ENCODE measurements around the gene SH3PXD2B.

SH3PXD2B gene

GRCh38 chr5:172426086-172426485 lies 28.2 kb downstream of the SH3PXD2B start:
- peak overlapping the region; percentile 69 for H3K27ac ChIP-seq (ENCODE audit: low read depth, low read length)
- H3K27me3 ChIP-seq (ENCODE audit: control insufficient read depth, insufficient read depth, low read length), result no peaks in the 10 kb centered on the region
- H3K36me3 ChIP-seq (ENCODE audit: control insufficient read depth, insufficient read depth, low read length), result no peaks in the 10 kb centered on the region
- no peak overlapping the region for H3K9ac ChIP-seq (ENCODE audit: low read length)
- H3K4me1 ChIP-seq (ENCODE audit: control insufficient read depth, insufficient read depth, low read length), result peaks cover 14% of the 10 kb centered on the region
- H3K4me3 ChIP-seq (ENCODE audit: low read length), result no peak overlapping the region

GRCh38 chr5:172425402-172425801 lies 28.9 kb downstream of the SH3PXD2B start:
- Histone ChIP-seq H3K4me3 (ENCODE audit: low read length) (no peak overlapping the region), H3K36me3 (ENCODE audit: control insufficient read depth, insufficient read depth, low read length) (no peaks in the 10 kb centered on the region), H3K4me1 (ENCODE audit: control insufficient read depth, insufficient read depth, low read length) (peaks cover 21% of the 10 kb centered on the region), H3K27me3 (ENCODE audit: control insufficient read depth, insufficient read depth, low read length) (no peaks in the 10 kb centered on the region), H3K27ac (ENCODE audit: low read depth, low read length) (peak overlapping the region; percentile 5), H3K9ac (ENCODE audit: low read length) (no peak overlapping the region)

DNA sequence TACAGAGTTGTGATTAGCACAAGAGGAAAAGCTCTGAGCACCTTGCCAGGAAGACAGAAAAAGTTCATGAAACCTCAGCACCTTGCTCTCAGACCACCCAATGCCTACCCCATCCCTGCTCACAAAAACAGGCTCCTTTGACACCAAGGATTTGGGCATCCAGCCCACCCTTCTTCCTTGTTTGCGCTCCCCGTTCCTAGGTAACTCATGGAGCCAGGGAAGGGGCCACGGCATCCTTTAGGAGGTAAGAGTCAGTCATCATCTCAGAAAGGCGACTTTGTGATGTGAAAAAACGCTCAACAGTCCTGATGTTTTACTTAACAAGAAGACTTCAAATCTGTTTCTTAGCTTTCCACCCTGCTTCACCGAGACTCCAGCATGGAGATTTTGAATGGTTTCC lies 29.5 kb downstream of the SH3PXD2B start:
- Histone ChIP-seq H3K36me3 (ENCODE audit: control insufficient read depth, insufficient read depth, low read length) (no peaks in the 10 kb centered on the region), H3K27me3 (ENCODE audit: control insufficient read depth, insufficient read depth, low read length) (no peaks in the 10 kb centered on the region), H3K4me3 (ENCODE audit: low read length) (no peak overlapping the region), H3K27ac (ENCODE audit: low read depth, low read length) (peak overlapping the region; percentile 5), H3K9ac (ENCODE audit: low read length) (no peak overlapping the region), H3K4me1 (ENCODE audit: control insufficient read depth, insufficient read depth, low read length) (peaks cover 27% of the 10 kb centered on the region)

GRCh38 chr5:172424111-172424490 lies 30.2 kb downstream of the SH3PXD2B start:
- Histone ChIP-seq H3K9ac (ENCODE audit: low read length) (no peak overlapping the region), H3K27ac (ENCODE audit: low read depth, low read length) (no peak overlapping the region), H3K4me3 (ENCODE audit: low read length) (no peak overlapping the region), H3K27me3 (ENCODE audit: control insufficient read depth, insufficient read depth, low read length) (no peaks in the 10 kb centered on the region), H3K36me3 (ENCODE audit: control insufficient read depth, insufficient read depth, low read length) (no peaks in the 10 kb centered on the region), H3K4me1 (ENCODE audit: control insufficient read depth, insufficient read depth, low read length) (peaks cover 34% of the 10 kb centered on the region)

GRCh38 chr5:172423379-172424110 lies 30.8 kb downstream of the SH3PXD2B start:
- H3K36me3 ChIP-seq (ENCODE audit: control insufficient read depth, insufficient read depth, low read length), result no peaks in the 10 kb centered on the region
- H3K27ac ChIP-seq (ENCODE audit: low read depth, low read length), result no peak overlapping the region
- peaks cover 36% of the 10 kb centered on the region for H3K4me1 ChIP-seq (ENCODE audit: control insufficient read depth, insufficient read depth, low read length)
- H3K4me3 ChIP-seq (ENCODE audit: low read length), result no peak overlapping the region
- no peaks in the 10 kb centered on the region for H3K27me3 ChIP-seq (ENCODE audit: control insufficient read depth, insufficient read depth, low read length)
- H3K9ac ChIP-seq (ENCODE audit: low read length), result no peak overlapping the region

DNA sequence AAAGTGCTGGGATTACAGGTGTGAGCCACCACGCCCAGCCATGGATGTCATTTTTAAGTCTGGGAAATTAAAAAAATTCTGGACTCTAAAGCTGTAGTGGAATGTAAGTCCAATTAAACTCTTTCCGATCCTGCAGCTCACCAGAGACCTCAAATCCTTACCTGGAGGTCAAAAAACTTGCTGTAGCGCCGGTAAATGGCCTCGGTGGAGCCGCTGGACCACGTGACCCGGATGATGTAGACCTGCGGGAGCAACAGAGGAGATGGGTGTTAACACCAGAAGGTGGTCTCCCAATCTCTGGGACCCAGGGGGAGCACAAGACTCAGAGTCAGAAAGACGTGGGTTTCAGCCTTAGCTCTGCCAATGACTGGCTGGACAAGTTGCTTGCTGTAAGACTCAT lies 32.1 kb downstream of the SH3PXD2B start:
- H3K9ac ChIP-seq (ENCODE audit: low read length), result no peak overlapping the region
- no peak overlapping the region for H3K27ac ChIP-seq (ENCODE audit: low read depth, low read length)
- no peaks in the 10 kb centered on the region for H3K36me3 ChIP-seq (ENCODE audit: control insufficient read depth, insufficient read depth, low read length)
- peaks cover 47% of the 10 kb centered on the region for H3K4me1 ChIP-seq (ENCODE audit: control insufficient read depth, insufficient read depth, low read length)
- no peak overlapping the region for H3K4me3 ChIP-seq (ENCODE audit: low read length)
- no peaks in the 10 kb centered on the region for H3K27me3 ChIP-seq (ENCODE audit: control insufficient read depth, insufficient read depth, low read length)

DNA sequence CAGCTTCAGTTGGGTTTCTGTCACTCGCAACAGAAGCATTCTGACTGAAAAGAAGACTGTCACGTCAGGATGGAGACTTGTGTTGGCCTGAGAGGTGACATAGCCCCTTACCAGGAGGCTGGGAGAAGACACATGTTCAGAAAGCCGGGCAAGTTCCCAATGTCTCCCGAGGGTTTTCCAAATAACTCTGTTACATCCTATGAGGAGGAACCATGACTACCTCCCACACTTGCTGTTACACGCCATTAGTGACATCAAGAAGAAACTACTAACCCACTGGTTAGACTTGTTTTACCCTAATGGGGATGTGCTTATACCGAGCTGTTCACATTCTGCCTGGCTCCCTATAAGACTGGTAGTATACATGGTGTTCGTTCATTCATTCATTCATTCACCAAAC lies 33.3 kb downstream of the SH3PXD2B start:
- H3K36me3 ChIP-seq (ENCODE audit: control insufficient read depth, insufficient read depth, low read length), result no peaks in the 10 kb centered on the region
- no peak overlapping the region for H3K4me3 ChIP-seq (ENCODE audit: low read length)
- H3K27me3 ChIP-seq (ENCODE audit: control insufficient read depth, insufficient read depth, low read length), result no peaks in the 10 kb centered on the region
- H3K27ac ChIP-seq (ENCODE audit: low read depth, low read length), result peak overlapping the region; percentile 62
- peaks cover 41% of the 10 kb centered on the region for H3K4me1 ChIP-seq (ENCODE audit: control insufficient read depth, insufficient read depth, low read length)
- no peak overlapping the region for H3K9ac ChIP-seq (ENCODE audit: low read length)

DNA sequence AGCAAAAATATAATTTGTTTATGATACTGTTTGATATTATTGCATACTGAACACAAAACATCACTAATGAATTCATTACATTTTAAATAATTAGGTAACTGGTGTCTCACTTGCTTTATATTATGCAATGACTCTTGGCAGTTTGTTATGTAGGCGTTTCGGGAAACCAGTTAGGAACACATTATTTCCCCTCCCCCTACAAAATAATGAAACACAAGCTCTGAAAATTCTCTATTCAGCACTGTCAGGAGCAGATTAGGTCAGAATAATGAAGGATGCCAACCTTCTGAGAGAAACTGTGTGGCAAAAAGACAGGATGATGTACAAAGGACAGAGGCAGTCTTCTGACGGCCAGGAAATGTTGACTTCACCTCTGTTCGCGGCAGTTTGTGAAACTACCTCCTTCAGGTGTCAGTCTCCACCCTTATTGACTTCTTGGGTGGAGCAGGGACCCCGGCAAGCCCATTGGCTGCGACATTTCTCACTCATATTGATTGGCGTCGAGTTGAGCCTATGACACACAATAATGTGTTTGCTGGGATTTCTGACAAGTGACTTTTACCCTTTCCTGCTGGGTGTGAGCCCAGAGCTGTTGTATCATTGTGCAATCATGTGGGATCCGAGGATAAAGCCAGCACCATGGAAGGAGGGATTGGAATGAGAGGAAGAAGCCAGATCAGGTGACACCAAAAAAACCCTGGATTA lies 33.9 kb downstream of the SH3PXD2B start:
- Histone ChIP-seq H3K36me3 (ENCODE audit: control insufficient read depth, insufficient read depth, low read length) (no peaks in the 10 kb centered on the region), H3K27me3 (ENCODE audit: control insufficient read depth, insufficient read depth, low read length) (no peaks in the 10 kb centered on the region), H3K9ac (ENCODE audit: low read length) (no peak overlapping the region), H3K4me3 (ENCODE audit: low read length) (no peak overlapping the region), H3K4me1 (ENCODE audit: control insufficient read depth, insufficient read depth, low read length) (peaks cover 44% of the 10 kb centered on the region), H3K27ac (ENCODE audit: low read depth, low read length) (peak overlapping the region; percentile 89)

DNA sequence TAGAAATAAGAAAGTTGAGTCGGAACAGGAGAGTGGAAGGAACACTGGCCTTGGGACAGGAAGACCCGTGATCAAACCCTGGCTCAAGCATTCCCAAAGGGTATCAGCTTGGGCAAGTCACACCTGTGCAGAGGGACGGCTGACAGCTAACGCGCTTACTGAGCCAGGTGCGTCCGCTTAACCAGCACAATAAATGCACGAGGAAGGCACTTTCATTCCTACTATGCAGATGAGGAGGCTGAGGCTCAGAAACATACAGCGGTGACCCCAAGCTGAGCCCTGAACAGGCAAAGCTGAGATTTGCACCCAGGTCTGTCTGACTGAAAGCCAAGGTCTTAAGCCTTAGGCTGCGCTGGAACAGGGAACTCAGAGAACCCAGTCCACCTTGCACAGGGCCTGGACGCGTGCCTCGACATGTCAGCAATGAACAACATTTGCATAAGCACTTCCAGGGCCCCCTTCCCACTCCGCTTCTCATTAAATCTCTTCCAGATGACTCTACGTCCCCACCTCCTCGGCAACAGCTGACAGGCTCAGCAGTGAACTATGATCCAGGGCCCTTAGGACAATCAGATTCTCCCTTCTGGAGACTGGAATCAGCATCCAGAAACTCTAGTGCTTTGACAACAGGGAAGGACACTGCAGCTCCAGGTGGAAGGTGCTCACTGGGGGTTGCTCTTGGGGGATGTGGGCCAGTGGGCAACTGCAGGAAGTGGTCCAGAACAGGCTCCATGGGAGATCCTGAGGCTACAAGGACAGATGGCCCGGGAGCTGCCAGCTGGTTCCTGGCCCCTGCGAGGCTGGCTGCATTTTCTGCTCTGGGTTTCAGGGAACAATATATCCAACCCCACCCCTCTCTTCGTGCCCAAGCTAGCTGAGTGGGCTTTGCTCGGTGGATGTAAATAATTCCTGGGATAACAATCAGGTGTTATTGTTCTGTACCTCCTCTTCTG lies 35.2 kb downstream of the SH3PXD2B start:
- H3K36me3 ChIP-seq (ENCODE audit: control insufficient read depth, insufficient read depth, low read length), result no peaks in the 10 kb centered on the region
- H3K27me3 ChIP-seq (ENCODE audit: control insufficient read depth, insufficient read depth, low read length), result no peaks in the 10 kb centered on the region
- H3K4me3 ChIP-seq (ENCODE audit: low read length), result peak overlapping the region; percentile 7
- peak overlapping the region; percentile 89 for H3K27ac ChIP-seq (ENCODE audit: low read depth, low read length)
- no peak overlapping the region for H3K9ac ChIP-seq (ENCODE audit: low read length)
- peaks cover 49% of the 10 kb centered on the region for H3K4me1 ChIP-seq (ENCODE audit: control insufficient read depth, insufficient read depth, low read length)

GRCh38 chr5:172417983-172418630 lies 36.2 kb downstream of the SH3PXD2B start:
- Histone ChIP-seq H3K4me1 (ENCODE audit: control insufficient read depth, insufficient read depth, low read length) (peaks cover 54% of the 10 kb centered on the region), H3K36me3 (ENCODE audit: control insufficient read depth, insufficient read depth, low read length) (no peaks in the 10 kb centered on the region), H3K27me3 (ENCODE audit: control insufficient read depth, insufficient read depth, low read length) (no peaks in the 10 kb centered on the region), H3K9ac (ENCODE audit: low read length) (no peak overlapping the region), H3K27ac (ENCODE audit: low read depth, low read length) (peak overlapping the region; percentile 89), H3K4me3 (ENCODE audit: low read length) (peak overlapping the region; percentile 30)

- H3K4me3 ChIP-seq (ENCODE audit: low read length), result no peak overlapping the region
- peaks cover 63% of the 10 kb centered on the region for H3K4me1 ChIP-seq (ENCODE audit: control insufficient read depth, insufficient read depth, low read length)
- no peak overlapping the region for H3K9ac ChIP-seq (ENCODE audit: low read length)
- H3K27ac ChIP-seq (ENCODE audit: low read depth, low read length), result peak overlapping the region; percentile 89
- H3K27me3 ChIP-seq (ENCODE audit: control insufficient read depth, insufficient read depth, low read length), result no peaks in the 10 kb centered on the region
- no peaks in the 10 kb centered on the region for H3K36me3 ChIP-seq (ENCODE audit: control insufficient read depth, insufficient read depth, low read length)
These were observed 37.0 kb downstream of the SH3PXD2B start for GRCh38 chr5:172417130-172417841.

All from rectal smooth muscle tissue (tissue), 1 donor.